Left ventricle myocardium inferior (tissue), 1 donor: ENCODE measurements around the gene SLC35F1. TPM values are rescaled to one million over a fixed set of nuclear protein-coding genes. Genes with fewer than 3 reads are reported as not detected.

Source experiments
- DNase-seq: peaks from one replicate; pipeline ENCODE4 v3.0.0-alpha.2; 2020
- H3K27ac ChIP-seq: fragments of 200-600 bp; replicated peaks from 2 replicates; pipeline ENCODE4 v1.8.0; 2021
- H3K27me3 ChIP-seq: fragments of 200-600 bp; 2 replicates; pipeline ENCODE4 v1.8.0; 2021; ENCODE audit warnings: low read depth
- H3K36me3 ChIP-seq: fragments of 200-600 bp; 2 replicates; pipeline ENCODE4 v1.8.0; 2021
- H3K4me1 ChIP-seq: fragments of 200-600 bp; 2 replicates; pipeline ENCODE4 v1.8.0; 2021
- H3K4me3 ChIP-seq: fragments of 200-600 bp; 2 replicates; pipeline ENCODE4 v1.8.0; 2021; ENCODE audit warnings: mild to moderate bottlenecking, moderate library complexity
- H3K9me3 ChIP-seq: fragments of 200-600 bp; replicated peaks from 2 replicates; pipeline ENCODE4 v1.8.0; 2021
- intact Hi-C: fragments of 100-400 bp; cut with micrococcal nuclease; formaldehyde crosslinking; loops from one replicate; pipeline ENCODE4 v1.11.0; 2022
- total RNA-seq: library from RNA; stranded (reverse); fragmentation: NEBNext Ultra II Directional; extraction: Animal tissue kit (Norgen Biotek cat#: 25700); gene quantifications from one replicate; pipeline ENCODE4 v1.2.1, GENCODE V29; 2021
- TF ChIP-seq, protein P1 (sequence below): fragments of 200-600 bp; IDR thresholded peaks from 2 replicates; pipeline ENCODE4 v1.8.0; 2021; ENCODE audit warnings: antibody characterized with exemption, mild to moderate bottlenecking, borderline replicate concordance
- donor health status: DM: no; HTN: yes; CAD: no; lungs with severe emphysema.

SLC35F1 gene
- total RNA-seq, 1 donor from 2014 or later, result 6.4 TPM

DNA sequence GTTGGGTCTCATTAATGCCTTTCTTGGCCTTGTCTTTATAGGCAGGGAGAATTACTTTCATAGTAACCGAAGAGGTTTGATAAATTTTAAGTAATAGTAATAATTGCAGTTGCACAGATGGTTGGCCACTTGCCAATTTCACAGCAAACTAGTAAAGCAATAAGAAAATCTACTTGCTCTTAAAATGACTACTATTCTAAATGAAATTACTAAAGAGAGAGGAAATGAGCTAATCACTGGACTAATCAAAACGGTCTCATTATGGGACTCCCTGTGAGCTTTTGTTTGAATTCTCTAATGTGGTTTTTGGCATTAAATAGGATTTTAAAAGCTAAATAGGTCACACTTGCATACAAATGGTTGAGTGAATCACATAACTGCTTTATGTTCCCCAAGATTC is 413.6 kb downstream of the SLC35F1 start:
- no peak for DNase-seq
- TF ChIP-seq, protein P1, sequence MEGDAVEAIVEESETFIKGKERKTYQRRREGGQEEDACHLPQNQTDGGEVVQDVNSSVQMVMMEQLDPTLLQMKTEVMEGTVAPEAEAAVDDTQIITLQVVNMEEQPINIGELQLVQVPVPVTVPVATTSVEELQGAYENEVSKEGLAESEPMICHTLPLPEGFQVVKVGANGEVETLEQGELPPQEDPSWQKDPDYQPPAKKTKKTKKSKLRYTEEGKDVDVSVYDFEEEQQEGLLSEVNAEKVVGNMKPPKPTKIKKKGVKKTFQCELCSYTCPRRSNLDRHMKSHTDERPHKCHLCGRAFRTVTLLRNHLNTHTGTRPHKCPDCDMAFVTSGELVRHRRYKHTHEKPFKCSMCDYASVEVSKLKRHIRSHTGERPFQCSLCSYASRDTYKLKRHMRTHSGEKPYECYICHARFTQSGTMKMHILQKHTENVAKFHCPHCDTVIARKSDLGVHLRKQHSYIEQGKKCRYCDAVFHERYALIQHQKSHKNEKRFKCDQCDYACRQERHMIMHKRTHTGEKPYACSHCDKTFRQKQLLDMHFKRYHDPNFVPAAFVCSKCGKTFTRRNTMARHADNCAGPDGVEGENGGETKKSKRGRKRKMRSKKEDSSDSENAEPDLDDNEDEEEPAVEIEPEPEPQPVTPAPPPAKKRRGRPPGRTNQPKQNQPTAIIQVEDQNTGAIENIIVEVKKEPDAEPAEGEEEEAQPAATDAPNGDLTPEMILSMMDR, result no peak
- Histone ChIP-seq H3K9me3 (no peaks in the 10 kb centered on the region), H3K27me3 (no peaks in the 10 kb centered on the region), H3K4me3 (no peak overlapping the region), H3K27ac (peak overlapping the region; percentile 80), H3K4me1 (peaks cover 58% of the 10 kb centered on the region), H3K36me3 (no peaks in the 10 kb centered on the region)
- intact Hi-C loops, result no loop called here

DNA sequence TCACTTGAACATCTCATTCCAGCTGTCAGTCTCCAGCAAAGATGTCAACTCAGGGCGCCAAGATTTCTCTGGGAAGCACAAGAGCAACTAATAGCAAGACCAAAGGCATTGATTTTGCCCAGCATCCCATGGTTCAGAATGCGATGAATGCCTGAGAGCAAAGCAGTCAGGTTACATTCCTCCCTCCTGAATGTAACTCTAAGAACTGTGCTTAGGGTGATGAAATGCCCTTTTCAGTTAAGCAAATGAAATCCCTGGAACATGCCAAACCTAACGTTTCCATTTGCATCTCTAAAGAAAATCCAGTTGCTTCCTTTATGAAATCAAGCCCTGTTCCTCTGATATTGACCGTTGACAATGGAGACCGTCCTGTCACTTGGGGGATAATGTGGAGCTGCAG is 417.1 kb downstream of the SLC35F1 start:
- H3K27ac ChIP-seq, result no peak overlapping the region
- no peak for DNase-seq
- peaks cover 27% of the 10 kb centered on the region for H3K4me1 ChIP-seq
- TF ChIP-seq, protein P1, result no peak
- no peaks in the 10 kb centered on the region for H3K9me3 ChIP-seq
- intact Hi-C loops, result no loop called here
- no peaks in the 10 kb centered on the region for H3K27me3 ChIP-seq
- H3K36me3 ChIP-seq, result no peaks in the 10 kb centered on the region
- H3K4me3 ChIP-seq, result no peak overlapping the region

DNA sequence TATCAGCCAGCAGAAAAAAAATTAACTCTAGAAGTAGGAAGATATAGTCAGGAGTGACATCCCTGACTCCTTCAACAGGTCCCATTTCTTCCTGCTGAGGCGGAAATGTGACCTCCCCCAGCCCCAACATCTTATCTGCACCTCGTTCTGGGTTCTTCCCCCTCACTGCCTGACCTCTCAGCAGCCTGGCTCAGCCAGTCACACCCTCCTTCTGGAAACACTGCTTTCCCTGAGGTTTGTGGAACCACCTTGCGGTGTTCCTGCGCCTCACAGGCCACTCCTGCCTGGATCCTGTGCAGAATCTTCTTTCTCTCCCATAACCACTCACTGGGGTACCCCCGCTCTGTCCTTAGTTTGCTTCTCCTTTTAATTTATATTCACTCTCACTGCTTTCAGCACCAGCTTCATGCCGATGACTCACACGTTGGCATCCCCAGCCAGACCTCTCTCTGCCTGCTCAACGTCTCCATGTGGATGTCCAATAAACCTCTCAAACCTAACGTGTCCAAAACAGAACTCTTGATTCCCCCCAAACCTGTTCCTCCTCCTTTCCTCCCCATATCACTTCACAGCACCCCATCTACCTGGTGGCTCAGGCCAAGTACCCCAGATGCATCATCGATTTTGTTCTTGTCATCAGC is 418.3 kb downstream of the SLC35F1 start:
- no peak overlapping the region for H3K27ac ChIP-seq
- TF ChIP-seq, protein P1, result no peak
- H3K27me3 ChIP-seq, result no peaks in the 10 kb centered on the region
- peak; percentile 29 for DNase-seq
- no peak overlapping the region for H3K4me3 ChIP-seq
- H3K9me3 ChIP-seq, result no peaks in the 10 kb centered on the region
- intact Hi-C loops, result no loop called here
- no peaks in the 10 kb centered on the region for H3K36me3 ChIP-seq
- peaks cover 16% of the 10 kb centered on the region for H3K4me1 ChIP-seq

DNA sequence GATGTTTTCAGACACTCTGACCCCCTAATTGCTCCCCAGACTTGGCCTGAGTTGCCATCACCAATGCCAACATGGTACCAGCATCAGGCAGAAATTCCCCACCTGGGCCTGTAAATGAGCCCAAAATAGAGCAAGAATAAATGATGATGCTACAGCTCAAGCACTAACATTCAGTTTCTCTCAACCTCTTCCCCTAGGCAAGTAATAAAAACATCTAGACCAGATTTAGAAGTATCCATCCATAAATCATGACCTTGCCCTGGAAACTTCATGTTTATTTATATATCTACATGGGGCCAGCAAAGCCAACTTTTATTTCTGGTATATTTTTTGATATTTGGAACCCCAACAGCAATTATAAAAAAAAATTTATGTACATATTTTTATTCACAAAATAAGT is 419.6 kb downstream of the SLC35F1 start:
- TF ChIP-seq, protein P1, result no peak
- no peaks in the 10 kb centered on the region for H3K36me3 ChIP-seq
- H3K4me1 ChIP-seq, result peaks cover 7% of the 10 kb centered on the region
- intact Hi-C loops, result no loop called here
- H3K27ac ChIP-seq, result no peak overlapping the region
- H3K4me3 ChIP-seq, result no peak overlapping the region
- H3K9me3 ChIP-seq, result no peaks in the 10 kb centered on the region
- H3K27me3 ChIP-seq, result no peaks in the 10 kb centered on the region
- no peak for DNase-seq

DNA sequence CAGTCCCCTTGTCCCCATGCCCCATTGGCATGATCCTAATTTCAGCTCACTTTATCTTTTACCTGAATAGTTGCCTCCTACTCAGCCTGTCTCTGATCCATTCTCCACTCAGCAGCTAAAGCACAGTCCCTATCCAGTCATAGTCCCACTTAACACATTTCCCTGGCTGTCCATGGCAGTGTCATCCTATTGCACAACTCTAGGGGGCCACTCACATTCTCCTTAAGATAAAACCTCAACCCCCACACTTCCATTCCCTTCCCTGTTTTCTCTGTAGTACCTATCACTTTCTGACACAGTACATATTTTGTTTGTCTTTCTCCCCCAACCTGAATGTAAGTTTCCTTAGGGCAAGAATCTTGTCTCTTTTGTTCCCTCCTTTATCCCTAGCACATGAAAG is 420.2 kb downstream of the SLC35F1 start:
- intact Hi-C loops, result no loop called here
- Histone ChIP-seq H3K27me3 (no peaks in the 10 kb centered on the region), H3K27ac (no peak overlapping the region), H3K4me1 (peaks cover 7% of the 10 kb centered on the region), H3K4me3 (no peak overlapping the region), H3K36me3 (no peaks in the 10 kb centered on the region), H3K9me3 (no peaks in the 10 kb centered on the region)
- TF ChIP-seq, protein P1, result no peak
- DNase-seq, result no peak

DNA sequence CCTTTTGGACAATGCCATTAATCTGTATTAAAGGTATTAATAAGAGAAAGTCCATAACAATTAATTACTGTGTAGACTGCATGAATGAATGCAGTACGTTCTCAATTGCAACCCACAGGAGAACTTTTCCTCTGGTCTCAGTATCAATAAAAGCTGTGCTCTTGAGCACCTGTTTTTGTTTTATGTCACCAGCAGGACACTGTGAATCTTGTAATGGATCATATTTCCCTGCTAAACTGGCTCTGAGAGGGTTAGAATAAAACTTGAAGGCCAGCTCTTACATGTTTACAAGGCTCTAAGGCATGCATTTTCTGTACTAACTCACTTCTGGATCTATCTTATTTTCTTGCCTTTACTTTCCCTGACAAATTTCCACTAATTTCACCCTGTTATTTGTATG is 426.7 kb downstream of the SLC35F1 start:
- intact Hi-C loops, result no loop called here
- Histone ChIP-seq H3K27me3 (no peaks in the 10 kb centered on the region), H3K4me3 (no peak overlapping the region), H3K9me3 (peaks cover 22% of the 10 kb centered on the region), H3K36me3 (no peaks in the 10 kb centered on the region), H3K27ac (no peak overlapping the region), H3K4me1 (no peaks in the 10 kb centered on the region)
- no peak for DNase-seq
- TF ChIP-seq, protein P1, result no peak
